Neural cell (in vitro differentiated cells): ENCODE results near the gene TAF6.

Experiments
- CTCF ChIP-seq: fragments of 450-650 bp; IDR thresholded peaks from 2 replicates; pipeline ENCODE4 v1.5.1; 2014; ENCODE audit warnings: antibody characterized with exemption, mild to moderate bottlenecking, moderate library complexity; ENCODE audit not compliant: poor library complexity, severe bottlenecking
- EZH2 ChIP-seq: fragments of 200-600, 300-800 bp; shearing (Covaris generic), sonication (generic); IDR thresholded peaks from 2 replicates; pipeline ENCODE4 v1.6.1; 2014; ENCODE audit warnings: antibody characterized with exemption, low read length, borderline replicate concordance, mild to moderate bottlenecking; ENCODE audit not compliant: insufficient read depth, poor library complexity, severe bottlenecking
- MXI1 ChIP-seq: fragments of 450-650 bp; conservative IDR thresholded peaks from 2 replicates; pipeline ENCODE4 v1.6.1; 2014; ENCODE audit warnings: antibody characterized with exemption, mild to moderate bottlenecking; ENCODE audit not compliant: poor library complexity, severe bottlenecking
- POLR2AphosphoS5 ChIP-seq: IDR thresholded peaks from 2 replicates; pipeline ENCODE4 v1.6.1; 2012
- RAD21 ChIP-seq: fragments of 450-650 bp; conservative IDR thresholded peaks from 2 replicates; pipeline ENCODE4 v1.6.1; 2014; ENCODE audit warnings: antibody characterized with exemption, mild to moderate bottlenecking, moderate library complexity
- SMC3 ChIP-seq: fragments of 450-650 bp; conservative IDR thresholded peaks from 2 replicates; pipeline ENCODE4 v1.6.1; 2014; ENCODE audit warnings: antibody characterized with exemption, mild to moderate bottlenecking, moderate library complexity; ENCODE audit not compliant: poor library complexity

GRCh38 chr7:100107125-100107737 is 11.9 kb downstream of the TAF6 start:
- TF ChIP-seq CTCF (no peak), MXI1 (no peak), RAD21 (no peak), EZH2 (no peak), POLR2AphosphoS5 (no peak), SMC3 (no peak)
